K562 (cell line): ENCODE data around the gene BTNL8. TPM values are rescaled to one million over a fixed set of nuclear protein-coding genes. Genes with fewer than 3 reads are reported as not detected.
A peak's percentile ranks its signal among the peaks of the same experiment; 100 is the strongest.
"Not testable (repeated sequence)": the region's sequence is repeated elsewhere in the genome, so short reads cannot be mapped to it uniquely, and the experiment has no call there.

Experiments
- CTBP1 ChIP-seq: fragments of 450-650 bp; IDR thresholded peaks from 2 replicates; pipeline ENCODE4 v1.6.1; 2016; ENCODE audit warnings: borderline replicate concordance
- FOXA1 ChIP-seq: fragments of 450-650 bp; IDR thresholded peaks from 2 replicates; pipeline ENCODE4 v1.6.1; 2016; ENCODE audit warnings: mild to moderate bottlenecking, borderline replicate concordance
- FOXK2 ChIP-seq, 2 experiments: fragments of 450-650 bp; IDR thresholded peaks in 1 of 2; conservative IDR thresholded peaks in 1 of 2; 2 replicates each; pipeline ENCODE4 v1.6.1; 2016; ENCODE audit warnings: low read depth in 2 of 2, mild to moderate bottlenecking in 1 of 2
- L3MBTL2 ChIP-seq: fragments of 450-650 bp; IDR thresholded peaks from 2 replicates; pipeline ENCODE4 v1.6.1; 2016; ENCODE audit warnings: mild to moderate bottlenecking, moderate library complexity
- MEIS2 ChIP-seq: fragments of 450-650 bp; IDR thresholded peaks from 2 replicates; pipeline ENCODE4 v1.6.1; 2014; ENCODE audit warnings: mild to moderate bottlenecking; ENCODE audit not compliant: partially characterized antibody
- MGA ChIP-seq: fragments of 450-650 bp; IDR thresholded peaks from 2 replicates; pipeline ENCODE4 v1.6.1; 2016; ENCODE audit warnings: mild to moderate bottlenecking, moderate library complexity
- NR2C2 ChIP-seq, 2 experiments: fragments of 200-800 bp in 1 of 2; sonication (Bioruptor generic) in 1 of 2; sonication (generic) in 1 of 2; formaldehyde crosslinking in 1 of 2; IDR thresholded peaks; 2 replicates each; pipeline versions ENCODE4 v1.6.1 to v1.8.0; 2016 to 2022; ENCODE audit warnings: mild to moderate bottlenecking in 1 of 2, missing compliant biosample characterization in 1 of 2, missing genetic modification characterization in 1 of 2, missing genetic modification reagents in 1 of 2
- NRF1 ChIP-seq, 2 experiments: fragments of 450-650 bp; IDR thresholded peaks in 1 of 2; conservative IDR thresholded peaks in 1 of 2; 2 replicates each; pipeline ENCODE4 v1.6.1; 2014; ENCODE audit warnings: mild to moderate bottlenecking in 2 of 2
- PKNOX1 ChIP-seq: fragments of 450-650 bp; IDR thresholded peaks from 2 replicates; pipeline ENCODE4 v1.6.1; 2016
- polyA plus RNA-seq, 8 experiments: library from polyadenylated mRNA; depleted of rRNA in 4 of 8; stranded (reverse) in 5 of 8; unstranded in 3 of 8; fragments of >200 nt; fragmentation: Nextera tagmentation in 2 of 8; fragmentation: Illumina TruSeq in 1 of 8; extraction: Ambion mirVana in 2 of 8; extraction: Trizol in 1 of 8; gene quantifications; 2 replicates each; pipeline versions ENCODE4 v1.2.1 to v1.2.3, GENCODE V29; 2011 to 2014; ENCODE audit warnings: inconsistent platforms in 1 of 8, missing spikeins in 1 of 8
- total RNA-seq, 7 experiments: library from RNA; depleted of rRNA in 6 of 7; stranded (reverse); fragments of >200 nt in 6 of 7; fragmentation: Illumina TruSeq in 2 of 7; extraction: Trizol in 2 of 7; gene quantifications; 2 replicates each; pipeline versions ENCODE4 v1.2.1 to v1.2.3, GENCODE V29; 2011 to 2021; ENCODE audit warnings: low replicate concordance in 1 of 7

BTNL8 gene
- total and polyA plus RNA-seq, 9 of the 15 experiments (the other 6 are each of a cell fraction or from before 2014, with no cell fraction given), result 0.04 to 0.18 (median 0.07) TPM; not detected in 6

DNA sequence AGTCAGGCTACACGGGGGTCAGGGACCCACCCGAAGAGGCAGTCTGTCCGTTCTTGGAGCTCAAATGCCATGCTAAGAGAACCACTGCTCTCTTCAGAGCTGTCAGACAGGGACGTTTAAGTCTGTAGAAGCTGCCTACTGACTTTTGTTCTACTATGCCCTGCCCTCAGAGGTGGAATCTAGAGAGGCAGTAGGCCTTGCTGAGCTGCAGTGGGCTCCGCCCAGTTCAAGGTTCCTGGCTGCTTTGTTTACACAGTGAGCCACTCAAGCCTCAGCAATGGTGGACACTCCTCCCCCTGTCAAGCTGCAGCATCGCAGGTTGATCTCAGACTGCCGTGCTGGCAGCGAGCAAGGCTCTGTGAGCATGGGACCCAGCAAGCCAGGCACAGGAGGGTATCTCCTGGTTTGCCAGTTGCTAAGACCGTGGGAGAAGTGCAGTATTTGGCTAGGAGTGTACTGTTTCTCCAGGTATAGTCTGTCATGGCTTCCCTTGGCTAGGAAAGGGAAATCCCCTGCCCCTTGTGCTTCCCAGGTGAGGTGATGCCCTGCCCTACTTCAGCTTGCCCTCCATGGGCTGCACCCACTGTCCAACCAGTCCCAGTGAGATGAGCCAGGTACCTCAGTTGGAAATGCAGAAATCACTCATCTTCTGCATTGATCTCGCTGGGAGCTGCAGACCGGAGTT is 13.0 kb upstream of the BTNL8 start (continued):
- peak; percentile 15; the same call in 1 of the 2 replicates for TF ChIP-seq MGA
- TF ChIP-seq MEIS2, result peak; percentile 19
- TF ChIP-seq PKNOX1, result peak; percentile 35; the same call in 1 of the 2 replicates
- TF ChIP-seq CTBP1, result peak; percentile 15; the same call in 1 of the 2 replicates
- TF ChIP-seq L3MBTL2, result peak; percentile 18; the same call in 1 of the 2 replicates
- peak; percentile 72 to 75; a peak in 3 of 4 replicates for TF ChIP-seq FOXK2 (conservative IDR thresholded peaks at IDR 0.05 in 1 of 2, IDR thresholded peaks at IDR 0.05 in 1 of 2; ENCODE audit: low read depth in 2 of 2)
- TF ChIP-seq NR2C2 (CRISPR knock-in tag; IDR thresholded peaks at IDR 0.05), result not testable (repeated sequence)
- TF ChIP-seq NR2C2 (tag; IDR thresholded peaks at IDR 0.05), result peak; percentile 38; the same call in 1 of the 2 replicates
- peak; percentile 57; the same call in 1 of the 2 replicates for TF ChIP-seq FOXA1
- TF ChIP-seq NRF1 (conservative IDR thresholded peaks at IDR 0.05 in 1 of 2, IDR thresholded peaks at IDR 0.05 in 1 of 2), result peak in 1 of 2 experiments; percentile 31; a peak in 2 of 4 replicates
